DMS 273 (cell line): Measurements from ENCODE around the gene MRPL48.
"Not testable (repeated sequence)": the region's sequence is repeated elsewhere in the genome, so short reads cannot be mapped to it uniquely, and the experiment has no call there.

Experiments
- DNase-seq: peaks from one replicate; lab custom pipeline; 2025; ENCODE audit not compliant: unreplicated experiment; lab: John Stamatoyannopoulos, UW

MRPL48 gene

GRCh38 chr11:73779084-73779902 lies 8.4 kb upstream of the MRPL48 start:
- peak; percentile 99 for DNase-seq

GRCh38 chr11:73781303-73781702 lies 6.4 kb upstream of the MRPL48 start:
- no peak for DNase-seq

DNA sequence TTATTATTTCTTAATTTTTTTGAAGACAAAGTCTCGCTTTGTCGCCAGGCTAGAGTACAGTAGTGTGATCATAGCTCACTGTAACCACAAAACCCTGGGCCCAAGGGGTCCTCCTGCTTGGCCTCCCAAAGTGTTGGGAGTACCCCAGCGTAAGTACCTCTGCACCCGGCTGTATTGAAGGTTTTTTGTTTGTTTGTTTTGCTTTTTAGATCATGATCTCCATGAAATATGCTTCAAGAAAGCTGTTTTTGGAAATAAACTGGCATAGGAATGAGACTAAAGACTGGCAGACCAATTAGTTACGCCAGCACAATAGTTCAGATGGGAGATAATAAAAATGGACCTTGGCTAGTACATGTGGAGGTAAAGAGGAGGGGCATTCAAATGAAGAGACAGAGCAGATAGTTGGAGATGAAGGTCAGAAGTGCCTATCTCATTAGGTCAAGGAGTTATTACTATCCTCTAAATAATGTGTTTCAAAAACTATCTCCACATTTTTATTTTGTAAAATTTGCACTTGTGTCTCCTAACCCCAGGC lies 4.1 kb upstream of the MRPL48 start:
- no peak for DNase-seq

DNA sequence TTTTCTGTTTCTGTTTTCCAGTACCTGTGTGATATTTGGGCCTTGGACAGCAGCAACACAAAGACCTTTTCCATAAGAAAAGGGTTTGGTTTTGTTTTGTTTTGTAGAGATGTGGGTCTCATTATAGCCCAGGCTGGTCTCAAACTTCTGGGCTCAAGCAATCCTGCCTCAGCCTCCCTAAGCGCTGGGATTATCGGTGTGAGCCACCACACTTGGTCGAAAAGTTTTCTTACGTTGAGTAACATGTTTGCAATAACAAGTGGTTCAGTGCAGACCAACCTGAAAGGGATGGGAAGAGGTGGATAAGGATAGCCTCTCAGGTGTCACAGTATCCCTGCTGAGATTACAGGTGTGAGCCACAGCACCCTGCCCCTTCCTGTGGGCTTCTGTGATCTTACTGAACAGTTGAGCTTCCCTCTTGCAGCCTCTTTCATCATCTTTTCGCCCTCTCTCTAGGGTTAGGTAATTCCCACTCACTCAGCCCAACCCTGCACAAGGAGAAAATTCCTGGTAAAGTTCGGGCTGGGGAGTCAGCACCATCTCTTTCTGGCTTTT lies 3.5 kb upstream of the MRPL48 start:
- peak; percentile 5 for DNase-seq

- DNase-seq, result no peak
These were observed 2.9 kb upstream of the MRPL48 start for GRCh38 chr11:73784734-73785133.

- not testable (repeated sequence) for DNase-seq
These were observed 2.2 kb upstream of the MRPL48 start for GRCh38 chr11:73785467-73785866.

DNA sequence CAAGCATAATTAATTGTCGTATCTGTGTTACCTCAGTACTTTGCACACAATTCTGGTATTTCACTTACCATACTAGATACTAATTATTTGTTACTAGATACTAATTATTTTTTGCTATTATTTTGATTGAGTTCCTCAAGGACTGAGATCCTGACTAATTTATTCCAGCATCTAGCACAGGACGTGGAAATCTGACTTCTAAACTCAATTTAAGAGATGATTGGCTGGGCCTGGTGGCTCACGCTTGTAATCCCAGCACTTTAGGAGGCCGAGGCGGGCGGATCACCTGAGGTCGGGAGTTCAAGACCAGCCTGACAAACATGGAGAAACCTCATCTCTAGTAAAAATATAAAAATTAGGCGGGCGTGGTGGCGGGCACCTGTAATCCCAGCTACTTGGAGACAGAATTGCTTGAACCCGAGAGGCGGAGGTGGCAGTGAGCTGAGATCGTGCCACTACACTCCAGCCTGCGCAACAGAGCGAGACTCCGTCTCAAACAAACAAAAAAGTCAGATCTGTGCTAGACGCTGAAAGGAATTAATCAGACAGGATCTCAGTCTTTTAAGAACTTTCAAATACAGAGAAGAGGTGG lies 527 bp upstream of the MRPL48 start:
- no peak for DNase-seq

DNA sequence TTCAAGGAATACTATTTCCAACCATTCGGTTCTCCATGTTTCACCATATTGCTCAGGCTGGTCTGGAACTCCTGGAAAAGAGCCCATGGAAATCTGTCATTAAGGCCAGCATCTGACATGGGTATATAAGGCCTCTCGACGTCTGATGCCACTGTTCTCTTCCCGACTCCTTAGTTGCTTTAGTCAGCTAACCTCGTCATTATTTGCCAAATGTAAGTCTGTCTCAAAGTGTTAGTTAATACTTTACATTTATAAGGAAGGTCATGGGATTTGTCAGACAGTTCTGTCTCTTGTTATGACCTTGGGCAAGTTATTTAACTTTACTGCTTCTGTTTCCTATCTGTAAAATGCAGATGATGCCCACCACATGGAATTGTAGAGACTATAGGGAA lies 1.6 kb downstream of the MRPL48 start:
- DNase-seq, result peak; percentile 9

- DNase-seq, result no peak
These were observed 4.9 kb downstream of the MRPL48 start for GRCh38 chr11:73792584-73792983.

- DNase-seq, result peak; percentile 39
These were observed 8.4 kb downstream of the MRPL48 start for GRCh38 chr11:73795925-73796632.

GRCh38 chr11:73797457-73797856 lies 9.8 kb downstream of the MRPL48 start:
- DNase-seq, result peak; percentile 32

GRCh38 chr11:73800276-73800806 lies 12.7 kb downstream of the MRPL48 start:
- DNase-seq, result no peak

DNA sequence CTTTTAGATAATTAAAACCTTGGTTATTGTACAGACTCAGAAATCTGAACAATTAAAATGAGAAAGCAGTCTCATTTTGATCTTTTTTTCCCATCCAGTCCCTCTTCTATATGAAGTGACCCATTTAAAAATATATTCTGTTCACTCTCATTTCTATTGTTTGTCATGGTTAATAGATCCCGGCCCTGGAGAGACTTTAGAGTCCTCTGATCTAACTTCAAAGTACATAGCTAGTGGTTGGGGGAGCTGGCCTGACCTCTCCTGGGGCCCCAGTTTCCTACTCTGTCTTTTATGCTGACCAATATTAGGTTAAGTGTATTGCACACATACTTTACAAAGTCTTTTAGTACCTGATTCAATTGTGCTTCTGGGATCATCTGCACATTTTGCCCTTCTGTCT lies 13.5 kb downstream of the MRPL48 start:
- DNase-seq, result no peak

DNA sequence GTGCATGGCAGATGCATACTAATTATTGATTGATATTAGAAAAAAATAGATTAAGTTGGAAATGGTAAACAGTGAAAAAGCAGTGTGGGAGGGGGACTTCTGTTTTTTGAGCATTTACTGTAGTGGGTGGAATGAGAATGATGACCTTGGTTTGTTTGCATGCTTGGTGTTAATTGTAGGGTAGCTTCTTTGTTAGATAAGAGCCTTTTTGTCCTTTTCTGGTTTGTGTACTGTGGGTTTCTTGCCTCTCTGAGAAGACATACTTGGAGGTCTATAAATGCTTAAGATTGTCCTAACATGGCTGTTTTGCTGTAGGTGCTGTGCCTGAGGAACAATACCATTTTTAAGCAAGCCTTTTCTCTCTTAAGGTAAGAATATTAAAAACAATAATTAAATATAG lies 17.0 kb downstream of the MRPL48 start:
- no peak for DNase-seq

DNA sequence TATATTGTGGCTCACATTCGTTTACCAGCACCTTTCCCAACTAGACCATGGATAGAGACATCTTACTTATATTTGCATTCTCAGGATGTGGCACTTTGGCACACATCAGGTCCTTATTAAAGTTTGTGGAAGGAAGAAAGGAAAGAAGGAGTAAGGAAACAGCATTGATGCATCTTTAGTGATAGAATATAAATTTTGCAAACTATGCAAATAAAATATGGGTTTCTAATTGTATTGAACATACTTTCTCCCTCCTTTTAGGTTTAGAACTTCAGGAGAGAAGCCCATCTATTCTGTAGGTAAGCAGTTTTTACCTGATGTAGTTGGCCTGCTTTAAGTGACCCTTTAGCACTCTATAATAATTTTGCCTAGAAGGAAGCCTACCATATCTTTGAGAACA lies 20.4 kb downstream of the MRPL48 start:
- DNase-seq, result no peak

- DNase-seq, result no peak
These were observed 23.0 kb downstream of the MRPL48 start for GRCh38 chr11:73810637-73811036.

- no peak for DNase-seq
These were observed 24.6 kb downstream of the MRPL48 start for GRCh38 chr11:73812234-73812633.

DNA sequence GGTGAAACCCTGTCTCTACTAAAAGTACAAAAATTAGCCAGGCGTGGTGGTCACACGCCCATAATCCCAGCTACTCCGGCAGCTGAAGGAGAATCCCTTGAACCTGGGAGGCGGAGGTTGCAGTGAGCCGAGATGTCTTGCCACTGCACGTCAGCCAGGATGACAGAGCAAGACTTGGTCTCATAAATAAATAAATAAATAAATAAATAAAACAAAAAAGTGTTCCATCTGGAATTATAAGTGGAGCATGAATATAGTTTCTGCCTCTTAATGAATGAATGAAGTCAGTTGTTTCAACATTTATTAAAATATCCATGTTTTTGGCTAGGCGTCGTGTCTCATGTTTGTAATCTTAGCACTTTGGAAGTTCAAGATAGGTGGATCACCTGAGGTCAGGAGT lies 27.1 kb downstream of the MRPL48 start:
- no peak for DNase-seq

- DNase-seq, result no peak
These were observed 31.2 kb downstream of the MRPL48 start for GRCh38 chr11:73818846-73819245.

- no peak for DNase-seq
These were observed 42.6 kb downstream of the MRPL48 start for GRCh38 chr11:73830261-73830660.

GRCh38 chr11:73833067-73833466 lies 45.4 kb downstream of the MRPL48 start:
- no peak for DNase-seq
